Inferior parietal cortex (tissue), 1 donor: ENCODE measurements around the gene ROBO2.

Experiments used
- DNase-seq: peaks from one replicate; pipeline ENCODE4 v3.0.0-alpha.2; 2016; ENCODE audit errors: extremely low spot score

The ROBO2 gene

GRCh38 chr3:77412584-77412983, 372.7 kb downstream of the ROBO2 start:
- no peak for DNase-seq

- DNase-seq = no peak
These were observed 375.0 kb downstream of the ROBO2 start for GRCh38 chr3:77414881-77415280.

DNA sequence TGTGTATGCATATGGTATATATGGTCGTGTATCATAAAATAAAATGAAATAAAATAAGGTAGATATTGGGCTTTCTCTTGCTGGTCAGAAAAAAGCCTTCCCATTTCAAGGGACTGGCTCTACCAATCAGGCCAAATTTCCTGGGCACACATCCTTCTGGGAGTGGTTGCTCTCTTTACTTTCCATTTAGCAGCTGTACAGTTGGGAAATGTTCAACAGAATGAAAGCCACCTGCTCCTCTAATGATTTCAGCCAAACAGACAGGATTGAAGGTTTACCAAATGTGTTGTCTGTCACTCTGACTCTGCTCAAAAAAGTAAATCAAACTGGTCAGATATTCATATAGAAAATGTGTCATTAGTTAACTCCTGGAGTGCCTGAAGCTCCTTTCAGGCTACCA, 380.4 kb downstream of the ROBO2 start:
- no peak for DNase-seq

DNA sequence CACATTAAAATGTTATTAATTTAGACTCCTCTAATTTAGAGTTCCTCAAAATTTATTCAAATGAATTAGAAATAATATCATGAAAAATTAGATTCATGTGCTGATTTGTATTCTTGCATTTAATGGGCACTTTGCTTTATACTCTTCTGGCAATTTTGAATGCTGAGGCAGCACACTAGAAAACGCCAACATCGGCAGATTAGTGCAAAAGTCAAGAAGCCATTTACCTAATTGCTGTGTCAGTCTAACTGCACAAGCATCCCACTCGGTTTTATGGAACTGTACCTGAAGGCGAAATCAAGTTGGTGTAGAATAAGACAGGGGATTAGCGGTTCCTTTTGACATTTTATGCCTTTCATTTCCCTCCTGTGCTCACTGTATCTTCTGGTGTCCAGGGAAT, 382.0 kb downstream of the ROBO2 start:
- DNase-seq = no peak

- DNase-seq = no peak
These were observed 386.6 kb downstream of the ROBO2 start for GRCh38 chr3:77426531-77426930.

GRCh38 chr3:77427528-77427927, 387.6 kb downstream of the ROBO2 start:
- DNase-seq = no peak

GRCh38 chr3:77436908-77437307, 397.0 kb downstream of the ROBO2 start:
- no peak for DNase-seq

GRCh38 chr3:77446084-77446483, 406.2 kb downstream of the ROBO2 start:
- no peak for DNase-seq

DNA sequence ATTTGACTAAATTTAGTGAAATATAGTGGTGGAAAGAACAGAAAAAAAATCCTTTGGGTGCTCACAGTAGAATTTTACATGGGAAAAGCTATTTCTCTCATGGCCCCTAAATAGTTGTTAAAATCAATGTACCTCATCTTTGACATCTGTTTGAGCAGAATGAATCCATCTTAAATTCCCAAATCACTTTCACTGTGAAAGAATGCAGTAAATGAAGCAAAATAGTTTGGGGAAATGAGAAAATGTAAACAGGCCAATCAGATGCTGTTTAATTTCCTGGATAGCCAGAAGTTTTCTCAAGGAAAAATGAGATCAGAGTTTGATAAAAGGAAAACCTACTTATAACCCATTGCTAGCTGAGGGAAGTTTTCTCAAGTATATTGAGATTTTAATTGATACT, 406.9 kb downstream of the ROBO2 start:
- DNase-seq = no peak

DNA sequence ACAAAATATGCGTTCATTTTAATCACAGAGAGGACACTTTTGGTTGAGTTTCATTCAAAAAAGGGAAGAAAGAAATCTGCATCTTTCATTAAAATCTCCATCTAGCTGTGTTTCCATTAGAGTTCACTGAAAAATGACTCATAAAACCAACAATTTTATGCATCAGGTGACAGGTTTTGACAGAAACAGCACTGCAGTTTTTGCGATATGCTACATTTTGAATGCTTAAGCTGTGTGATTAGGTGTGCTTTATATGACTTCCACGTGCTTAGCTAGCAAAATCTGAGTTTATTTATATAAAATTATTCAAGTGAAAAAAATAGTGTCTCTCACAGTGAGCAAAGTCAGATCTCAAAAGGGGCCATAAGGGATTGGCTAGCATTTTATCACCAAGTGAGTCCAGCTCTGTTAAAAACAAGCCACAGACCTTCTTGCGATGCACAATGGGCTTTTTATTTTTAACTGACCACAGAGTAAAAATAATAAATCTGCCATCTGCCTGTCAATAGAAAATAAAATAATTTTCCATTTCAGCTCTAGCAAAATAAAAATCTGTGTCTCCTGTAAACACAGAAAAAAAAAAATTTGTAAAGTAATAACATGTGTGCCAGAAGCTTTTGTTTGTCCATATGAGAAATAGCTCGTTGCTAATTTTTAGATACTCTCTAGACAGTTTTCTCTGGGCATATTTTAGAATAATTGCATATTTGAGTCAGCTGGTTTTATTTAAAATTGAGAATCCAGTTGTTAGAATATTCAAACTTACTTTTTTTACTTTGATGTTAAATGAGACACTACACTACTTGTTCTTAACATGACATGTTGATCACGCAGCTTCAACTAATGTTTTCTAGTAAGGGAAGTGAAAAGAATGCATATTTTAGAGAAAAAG, 409.8 kb downstream of the ROBO2 start:
- DNase-seq = no peak

- peak; percentile 42 for DNase-seq
These were observed 416.5 kb downstream of the ROBO2 start for GRCh38 chr3:77456431-77456830.

DNA sequence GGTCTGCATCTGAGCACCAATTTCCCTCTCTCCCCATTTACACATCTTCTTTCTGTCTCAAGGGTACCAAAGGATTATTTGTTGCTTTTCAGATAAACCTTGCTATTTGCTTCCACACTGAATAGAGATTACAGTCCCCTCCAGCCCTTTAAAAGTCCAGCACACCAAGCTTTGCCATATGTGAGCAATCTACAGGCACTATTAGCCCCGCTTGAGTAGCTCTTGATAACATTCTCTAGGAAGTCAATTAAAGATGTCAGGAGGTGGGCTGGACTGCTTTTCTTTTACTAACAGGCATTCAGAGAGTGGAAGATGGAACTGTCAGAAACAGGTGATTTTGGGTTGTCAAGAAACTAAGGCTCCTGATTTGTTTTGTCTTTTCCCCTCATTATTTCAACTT, 417.0 kb downstream of the ROBO2 start:
- no peak for DNase-seq

- no peak for DNase-seq
These were observed 420.0 kb downstream of the ROBO2 start for GRCh38 chr3:77459926-77460325.

DNA sequence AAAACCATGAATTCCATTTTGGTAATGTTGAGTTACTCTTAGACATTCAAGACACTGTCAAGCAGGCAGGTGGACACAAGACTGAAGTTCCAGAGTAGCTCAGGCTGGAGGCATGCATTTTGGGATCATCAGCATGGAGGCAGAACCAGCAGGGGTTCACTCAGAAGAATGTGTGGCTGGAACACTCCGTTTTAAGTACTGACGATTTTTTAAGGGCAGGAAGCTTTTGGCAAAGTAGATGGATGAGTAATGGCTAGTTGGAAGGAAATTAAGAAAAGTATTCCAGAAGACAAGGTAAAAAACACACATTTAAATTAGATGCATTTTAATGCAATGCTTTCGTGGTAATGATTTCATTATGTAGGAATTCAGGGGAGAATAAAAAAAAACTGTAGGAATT, 420.4 kb downstream of the ROBO2 start:
- no peak for DNase-seq

- no peak for DNase-seq
These were observed 423.1 kb downstream of the ROBO2 start for GRCh38 chr3:77462951-77463350.

DNA sequence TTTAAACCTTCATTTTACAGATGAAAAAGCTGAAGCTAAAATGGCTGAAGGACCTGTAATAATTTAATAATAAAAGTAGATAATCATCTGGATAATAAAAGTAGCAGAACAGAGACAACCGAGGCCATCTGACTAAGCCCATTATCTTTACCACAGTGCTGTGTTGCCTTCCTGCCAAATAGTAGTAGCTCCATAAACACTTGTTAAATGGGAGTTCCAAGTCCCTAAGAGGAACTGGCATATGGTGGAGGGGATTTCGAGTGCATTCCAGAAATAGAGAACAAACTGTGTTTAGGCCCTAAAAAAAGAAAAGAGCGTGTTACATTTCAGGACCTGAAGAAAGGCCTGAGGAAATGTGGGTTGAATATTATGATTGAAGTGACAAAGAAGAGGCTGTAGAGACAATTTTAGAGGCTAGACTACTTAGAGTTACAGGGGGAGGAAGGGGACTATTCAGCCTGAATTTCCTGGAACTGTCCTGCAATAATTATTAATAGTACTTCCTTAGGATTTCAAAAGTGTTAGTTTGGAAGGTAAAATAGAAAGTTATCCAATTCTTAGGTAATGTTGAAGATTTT, 424.3 kb downstream of the ROBO2 start:
- no peak for DNase-seq

DNA sequence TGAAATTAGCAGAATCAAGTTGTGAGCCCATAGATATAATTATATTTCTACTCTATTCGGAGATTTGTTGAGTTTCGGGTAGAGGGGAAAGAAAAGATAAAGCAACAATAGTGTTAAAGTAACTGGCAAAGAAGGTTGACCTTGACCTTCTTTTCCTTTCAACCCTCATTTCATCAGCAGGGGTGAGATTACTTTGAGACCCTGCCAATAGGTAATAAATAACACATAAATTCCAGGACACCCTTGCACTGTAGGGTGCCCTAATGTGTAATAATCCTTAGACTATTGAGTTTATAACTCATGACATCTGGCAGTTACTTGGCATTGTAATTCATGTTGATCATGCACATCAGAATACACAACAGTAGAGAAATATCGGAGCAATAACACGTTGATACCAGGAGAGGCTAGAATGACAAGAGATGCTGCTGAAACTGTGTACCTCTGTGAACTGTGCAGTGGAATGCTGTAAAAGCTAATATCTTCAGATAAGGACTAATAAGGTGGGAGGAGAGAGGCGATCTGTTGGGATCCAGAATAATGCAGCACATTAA, 426.7 kb downstream of the ROBO2 start:
- DNase-seq = no peak

DNA sequence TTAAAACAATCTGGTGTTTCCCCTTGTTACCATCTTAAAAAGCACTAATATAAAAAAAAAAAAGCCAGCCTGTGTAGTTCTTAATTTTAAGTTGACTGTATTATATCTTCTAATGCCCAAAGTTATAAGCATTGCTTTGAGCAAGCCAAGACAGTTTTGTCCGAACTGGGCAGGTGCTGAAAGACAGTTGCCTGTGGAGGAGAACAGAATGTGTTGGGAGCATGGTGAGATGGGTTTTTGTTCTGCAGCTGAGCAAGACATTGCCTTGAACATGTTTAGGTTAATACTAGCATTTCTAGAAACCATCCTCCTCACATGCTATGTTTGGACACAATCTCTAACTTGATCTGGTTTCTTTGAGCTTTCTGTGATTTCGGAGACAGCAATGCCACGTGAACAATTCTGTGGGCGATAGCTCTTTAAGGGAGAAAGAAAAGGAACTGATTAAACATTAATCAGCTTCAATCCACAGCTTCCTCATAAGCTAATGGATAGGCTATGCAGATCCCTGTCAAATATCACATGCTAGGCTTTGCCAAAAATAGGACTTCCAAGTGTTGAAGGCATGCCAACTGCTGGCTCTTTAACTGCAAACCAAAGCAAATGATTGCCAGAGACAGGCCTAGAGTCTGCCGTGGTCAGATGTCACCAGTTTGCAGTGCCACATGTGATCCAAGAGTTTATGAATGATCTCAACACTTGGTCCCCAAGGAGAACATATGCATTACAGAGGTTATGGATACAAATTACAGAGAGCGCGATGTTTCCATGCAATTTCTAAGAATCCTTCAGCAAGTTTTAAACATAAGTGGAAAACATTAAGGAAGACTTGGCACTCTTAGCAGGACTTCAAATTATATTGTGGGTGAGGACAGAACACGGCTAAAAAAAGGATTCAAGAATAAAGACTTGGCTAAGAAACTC, 428.1 kb downstream of the ROBO2 start:
- peak; percentile 64 for DNase-seq

- DNase-seq = no peak
These were observed 428.7 kb downstream of the ROBO2 start for GRCh38 chr3:77468626-77469020.

DNA sequence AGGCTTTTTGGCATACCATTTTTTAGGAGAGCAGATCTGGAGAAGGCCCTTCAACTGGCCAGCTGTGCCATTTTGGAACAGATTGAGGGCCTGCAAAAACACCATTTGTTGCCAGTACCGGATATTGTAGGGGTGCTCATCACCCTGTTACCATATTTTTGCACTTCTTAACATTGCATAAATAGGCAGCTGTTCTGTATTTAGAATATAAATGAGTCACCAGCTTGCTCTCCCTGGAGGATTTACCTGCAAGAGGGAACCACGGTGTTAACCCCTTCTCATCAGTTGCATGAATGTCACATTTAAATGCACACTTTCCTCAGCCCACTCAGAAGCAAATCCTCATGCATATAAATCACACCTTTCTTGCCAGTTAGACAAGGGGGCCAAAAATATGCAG, 435.6 kb downstream of the ROBO2 start:
- DNase-seq = no peak

- no peak for DNase-seq
These were observed 439.1 kb downstream of the ROBO2 start for GRCh38 chr3:77479021-77479420.

DNA sequence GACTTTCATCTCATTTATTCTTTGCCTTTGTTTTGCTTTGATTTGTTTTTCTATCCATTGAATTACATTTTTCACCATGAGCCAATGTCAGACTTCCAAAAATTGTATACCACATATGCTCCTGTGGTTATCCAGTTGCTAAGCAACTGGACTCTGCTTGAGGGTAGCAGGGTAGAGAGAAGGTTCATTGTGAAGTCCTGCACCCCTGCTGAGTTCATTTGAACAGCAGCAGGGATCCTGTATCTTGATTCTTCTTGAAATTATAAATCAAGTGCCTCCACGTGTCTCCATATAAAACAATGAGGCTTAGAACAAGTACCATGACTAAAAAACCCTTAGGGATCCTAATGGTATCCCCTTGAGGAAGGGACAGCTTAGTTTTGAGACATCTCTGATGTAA, 449.3 kb downstream of the ROBO2 start:
- DNase-seq = no peak
